ENCODE measurements around the gene RUNX3. TPM values are rescaled to one million over a fixed set of nuclear protein-coding genes. Genes with fewer than 3 reads are reported as not detected.

RUNX3 gene
- total and polyA plus RNA-seq, 2 of the 8 experiments (the other 6 are each of a cell fraction or from before 2014, with no cell fraction given) = 0.62 to 0.82 TPM

GRCh38 chr1:24927473-24927872, 2.6 kb downstream of the RUNX3 start (continued):
- TF ChIP-seq CHD7 (IDR thresholded peaks at IDR 0.05; ENCODE audit: insufficient replicate concordance, low read length) (no peak), NANOG (IDR thresholded peaks at IDR 0.05; ENCODE audit: insufficient read depth, low read depth, low read length, poor library complexity, severe bottlenecking) (no peak), TAF1 (IDR thresholded peaks at IDR 0.05; ENCODE audit: low read depth, low read length) (no peak), ATF3 (IDR thresholded peaks at IDR 0.05; ENCODE audit: insufficient read depth, low read depth, low read length) (no peak), BACH1 (IDR thresholded peaks at IDR 0.05; ENCODE audit: low read length) (no peak), E2F6 (IDR thresholded peaks at IDR 0.05) (no peak), NRF1 (IDR thresholded peaks at IDR 0.05; ENCODE audit: low read depth, low read length) (no peak), SP4 (IDR thresholded peaks at IDR 0.05; ENCODE audit: low read length) (no peak)

Measured in H1 (cell line).